Tibial nerve (tissue), 4 donors: ENCODE measurements around the gene MYH6. TPM values are rescaled to one million over a fixed set of nuclear protein-coding genes. Genes with fewer than 3 reads are reported as not detected.
"Not testable (repeated sequence)": the region's sequence is repeated elsewhere in the genome, so short reads cannot be mapped to it uniquely, and the experiment has no call there.

Experiments
- DNase-seq, 2 donors: peaks; one replicate each; pipeline ENCODE4 v3.0.0-alpha.2; 2019; ENCODE audit warnings: low spot score in 2 of 2
- H3K27ac ChIP-seq, 4 donors: fragments of 200-600 bp; sonication (generic) in 3 of 4; one replicate each; pipeline ENCODE4 v1.5.1; 2017 to 2019; ENCODE audit warnings: mild to moderate bottlenecking in 1 of 4
- H3K27me3 ChIP-seq, 2 donors: fragments of 200-600 bp; sonication (generic) in 1 of 2; one replicate each; pipeline versions ENCODE4 v1.5.1 to v1.6.0; 2017 to 2019
- H3K36me3 ChIP-seq, 3 donors: fragments of 200-600 bp; sonication (generic); one replicate each; pipeline ENCODE4 v1.5.1; 2018 to 2019
- H3K4me1 ChIP-seq, 4 donors: fragments of 200-600 bp; sonication (generic) in 3 of 4; one replicate each; pipeline ENCODE4 v1.5.1; 2017 to 2019
- H3K4me3 ChIP-seq, 4 donors: fragments of 200-600 bp; sonication (generic) in 3 of 4; one replicate each; pipeline ENCODE4 v1.5.1; 2017 to 2019; ENCODE audit warnings: mild to moderate bottlenecking in 1 of 4, moderate library complexity in 1 of 4
- H3K9me3 ChIP-seq, 4 donors: fragments of 200-600 bp; sonication (generic) in 3 of 4; one replicate each; pipeline ENCODE4 v1.5.1; 2017 to 2019
- CTCF ChIP-seq, 5 experiments: fragments of 200-600 bp in 3 of 5; fragments of 450-650 bp in 2 of 5; sonication (generic) in 3 of 5; IDR thresholded peaks; one replicate each; pipeline ENCODE4 v1.5.1; 2016 to 2019; ENCODE audit warnings: antibody characterized with exemption in 5 of 5, mild to moderate bottlenecking in 3 of 5, moderate library complexity in 2 of 5
- EP300 ChIP-seq, 2 donors: sonication (generic); formaldehyde crosslinking; IDR thresholded peaks; one replicate each; pipeline ENCODE4 v1.6.1; 2017; ENCODE audit warnings: antibody characterized with exemption in 2 of 2, mild to moderate bottlenecking in 1 of 2
- POLR2A ChIP-seq, 2 donors: fragments of 450-650 bp; IDR thresholded peaks; one replicate each; pipeline ENCODE4 v1.6.1; 2017; ENCODE audit warnings: antibody characterized with exemption in 2 of 2, mild to moderate bottlenecking in 2 of 2, moderate library complexity in 2 of 2
- WGBS, 2 donors: methylation state at CpG; one replicate each; pipeline ENCODE4 v1.1.5; 2018; 5-methylcytosine and 5-hydroxymethylcytosine counted together
- total RNA-seq, 4 donors: library from RNA; depleted of rRNA; stranded (reverse); fragments of >200 nt; gene quantifications; one replicate each; pipeline ENCODE4 v1.1.0, GENCODE V29; 2016

Gene MYH6
- total RNA-seq, result under 1 TPM in 1 of 4 donors, not detected in 3; 0.30 TPM

GRCh38 chr14:23407516-23408306, at the start of gene MYH6:
Gene MYH6 (minus strand): TSS chr14:23408273. CDS start chr14:23407223, 1,050 bp downstream.
- 78 to 83% methylated on average over 15 of the region's 15 CpGs for WGBS, 2 donors
- DNase-seq, result no peak
- H3K4me1 ChIP-seq, result no peaks in the 10 kb centered on the region
- no peak within 1 kb of the TSS for H3K27ac ChIP-seq
- H3K9me3 ChIP-seq, result no peaks in the 10 kb centered on the region
- TF ChIP-seq POLR2A (IDR thresholded peaks at IDR 0.05) (no peak), EP300 (IDR thresholded peaks at IDR 0.05) (no peak), CTCF (IDR thresholded peaks at IDR 0.05) (no peak)
- H3K4me3 ChIP-seq, result no peak within 1 kb of the TSS
- H3K36me3 ChIP-seq, result no peaks in the 10 kb centered on the region
- H3K27me3 ChIP-seq, result peaks cover 0 to 5% of the 10 kb centered on the region in 2 donors

GRCh38 chr14:23456883-23457586, 49.0 kb upstream of the MYH6 start:
- not testable (repeated sequence) for H3K27ac ChIP-seq, H3K4me3 ChIP-seq, H3K4me1 ChIP-seq, H3K36me3 ChIP-seq, H3K9me3 ChIP-seq, DNase-seq
- 87 to 91% methylated on average over 11 of the region's 11 CpGs for WGBS, 2 donors
- peaks cover 0 to 15% of the 10 kb centered on the region in 2 donors for H3K27me3 ChIP-seq

- Histone ChIP-seq H3K4me3 (no peak overlapping the region), H3K36me3 (no peaks in the 10 kb centered on the region), H3K9me3 (no peaks in the 10 kb centered on the region), H3K27me3 (peaks cover 0 to 15% of the 10 kb centered on the region in 2 donors), H3K27ac (no peak overlapping the region), H3K4me1 (no peaks in the 10 kb centered on the region)
- 11 to 18% methylated on average over 1 of the region's 1 CpG for WGBS, 2 donors
- no peak for TF ChIP-seq CTCF (IDR thresholded peaks at IDR 0.05)
- no peak for TF ChIP-seq POLR2A (IDR thresholded peaks at IDR 0.05)
- TF ChIP-seq EP300 (IDR thresholded peaks at IDR 0.05), result no peak
- DNase-seq, result no peak
These were observed 46.4 kb upstream of the MYH6 start for GRCh38 chr14:23454445-23454856.

GRCh38 chr14:23452237-23452636, 44.2 kb upstream of the MYH6 start:
- Histone ChIP-seq H3K9me3 (no peaks in the 10 kb centered on the region), H3K27me3 (peaks cover 0 to 15% of the 10 kb centered on the region in 2 donors), H3K36me3 (no peaks in the 10 kb centered on the region), H3K4me1 (no peaks in the 10 kb centered on the region), H3K4me3 (no peak overlapping the region), H3K27ac (no peak overlapping the region)
- DNase-seq, result no peak
- TF ChIP-seq POLR2A (IDR thresholded peaks at IDR 0.05), result no peak
- no peak for TF ChIP-seq EP300 (IDR thresholded peaks at IDR 0.05)
- TF ChIP-seq CTCF (IDR thresholded peaks at IDR 0.05), result no peak
- 92 to 98% methylated on average over 2 of the region's 2 CpGs for WGBS, 2 donors

- WGBS, 2 donors, result 85% methylated on average over 2 of the region's 2 CpGs
- H3K4me1 ChIP-seq, result peaks cover 0 to 13% (median 0%) of the 10 kb centered on the region in 4 donors
- no peaks in the 10 kb centered on the region for H3K9me3 ChIP-seq
- no peak overlapping the region for H3K4me3 ChIP-seq
- H3K27ac ChIP-seq, result no peak overlapping the region
- peaks cover 0 to 15% of the 10 kb centered on the region in 2 donors for H3K27me3 ChIP-seq
- H3K36me3 ChIP-seq, result no peaks in the 10 kb centered on the region
- no peak for TF ChIP-seq POLR2A (IDR thresholded peaks at IDR 0.05)
- TF ChIP-seq CTCF (IDR thresholded peaks at IDR 0.05), result no peak
- DNase-seq, result no peak
These were observed 42.3 kb upstream of the MYH6 start for GRCh38 chr14:23450379-23450778.
